HG02970 (cell line): Measurements from ENCODE around the gene SMAD3.
"Not testable (repeated sequence)": the region's sequence is repeated elsewhere in the genome, so short reads cannot be mapped to it uniquely, and the experiment has no call there.

Experiments
- ATAC-seq: cut with Tn5 transposase; IDR thresholded peaks from one replicate; pipeline ENCODE4 v1.9.1; 2021; ENCODE audit warnings: mild to moderate bottlenecking, moderate library complexity, moderate number of reproducible peaks; ENCODE audit not compliant: unreplicated experiment, low FRiP score

The SMAD3 gene

GRCh38 chr15:67107014-67107812, 41.8 kb downstream of the SMAD3 start:
- no peak for ATAC-seq

- no peak for ATAC-seq
Measured at GRCh38 chr15:67108122-67108961, 42.9 kb downstream of the SMAD3 start.

- no peak for ATAC-seq
Measured at GRCh38 chr15:67109141-67110034, 44.0 kb downstream of the SMAD3 start.

- ATAC-seq: no peak
Measured at GRCh38 chr15:67110361-67110781, 45.0 kb downstream of the SMAD3 start.

- ATAC-seq: no peak
Measured at GRCh38 chr15:67110958-67111864, 45.8 kb downstream of the SMAD3 start.

GRCh38 chr15:67114046-67114445, 48.6 kb downstream of the SMAD3 start:
- ATAC-seq: no peak

- no peak for ATAC-seq
Measured at GRCh38 chr15:67114846-67115585, 49.6 kb downstream of the SMAD3 start.

- no peak for ATAC-seq
Measured at GRCh38 chr15:67115586-67115969, 50.2 kb downstream of the SMAD3 start.

- ATAC-seq: no peak
Measured at GRCh38 chr15:67116742-67117141, 51.3 kb downstream of the SMAD3 start.

GRCh38 chr15:67117370-67117769, 52.0 kb downstream of the SMAD3 start:
- ATAC-seq: no peak

- ATAC-seq: no peak
Measured at GRCh38 chr15:67118808-67119207, 53.4 kb downstream of the SMAD3 start.

- ATAC-seq: no peak
Measured at GRCh38 chr15:67119238-67119846, 53.9 kb downstream of the SMAD3 start.

- no peak for ATAC-seq
Measured at GRCh38 chr15:67120009-67120838, 54.8 kb downstream of the SMAD3 start.

GRCh38 chr15:67120839-67121643, 55.6 kb downstream of the SMAD3 start:
- ATAC-seq: peak; percentile 51

- no peak for ATAC-seq
Measured at GRCh38 chr15:67121644-67122605, 56.5 kb downstream of the SMAD3 start.

- ATAC-seq: not testable (repeated sequence)
Measured at GRCh38 chr15:67122816-67123215, 57.4 kb downstream of the SMAD3 start.
